HFF-Myc (cell line): ENCODE measurements around the gene TAF4.
"Not testable (repeated sequence)": the region's sequence is repeated elsewhere in the genome, so short reads cannot be mapped to it uniquely, and the experiment has no call there.

Source experiments
- DNase-seq: peaks from one replicate; pipeline ENCODE4 v3.0.0-alpha.2; 2011; ENCODE audit warnings: low read depth; ENCODE audit errors: extremely low read depth
- H3K4me3 ChIP-seq: replicated peaks from 2 replicates; pipeline ENCODE4 v1.5.1; 2011; ENCODE audit warnings: low read depth, mild to moderate bottlenecking, control low read depth, low read length
- TF ChIP-seq, protein P1 (sequence below): IDR thresholded peaks from 2 replicates; pipeline ENCODE4 v1.5.1; 2012; ENCODE audit warnings: mild to moderate bottlenecking, low read depth, low read length, control low read depth; ENCODE audit errors: missing control alignments

TAF4 gene

DNA sequence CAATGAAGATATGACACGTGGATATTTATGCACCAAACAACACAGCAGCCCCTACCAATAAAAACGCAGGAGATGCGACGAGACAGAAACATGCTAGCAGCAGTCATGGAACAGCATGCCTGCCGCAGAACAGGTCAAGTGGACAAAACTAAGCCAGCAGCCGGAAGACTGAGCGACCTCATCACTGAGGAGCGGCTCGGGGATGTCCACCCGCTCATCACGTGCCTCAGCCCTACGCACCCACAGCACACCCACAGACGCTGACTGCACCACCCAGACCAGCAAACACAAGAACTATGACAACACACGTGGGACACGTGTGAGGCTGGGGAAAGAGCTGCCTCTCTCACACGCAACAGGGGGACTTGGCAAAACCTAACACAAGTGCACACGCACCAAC is 81.7 kb downstream of the TAF4 start:
- no peak for DNase-seq
- no peak overlapping the region for H3K4me3 ChIP-seq
- TF ChIP-seq, protein P1, sequence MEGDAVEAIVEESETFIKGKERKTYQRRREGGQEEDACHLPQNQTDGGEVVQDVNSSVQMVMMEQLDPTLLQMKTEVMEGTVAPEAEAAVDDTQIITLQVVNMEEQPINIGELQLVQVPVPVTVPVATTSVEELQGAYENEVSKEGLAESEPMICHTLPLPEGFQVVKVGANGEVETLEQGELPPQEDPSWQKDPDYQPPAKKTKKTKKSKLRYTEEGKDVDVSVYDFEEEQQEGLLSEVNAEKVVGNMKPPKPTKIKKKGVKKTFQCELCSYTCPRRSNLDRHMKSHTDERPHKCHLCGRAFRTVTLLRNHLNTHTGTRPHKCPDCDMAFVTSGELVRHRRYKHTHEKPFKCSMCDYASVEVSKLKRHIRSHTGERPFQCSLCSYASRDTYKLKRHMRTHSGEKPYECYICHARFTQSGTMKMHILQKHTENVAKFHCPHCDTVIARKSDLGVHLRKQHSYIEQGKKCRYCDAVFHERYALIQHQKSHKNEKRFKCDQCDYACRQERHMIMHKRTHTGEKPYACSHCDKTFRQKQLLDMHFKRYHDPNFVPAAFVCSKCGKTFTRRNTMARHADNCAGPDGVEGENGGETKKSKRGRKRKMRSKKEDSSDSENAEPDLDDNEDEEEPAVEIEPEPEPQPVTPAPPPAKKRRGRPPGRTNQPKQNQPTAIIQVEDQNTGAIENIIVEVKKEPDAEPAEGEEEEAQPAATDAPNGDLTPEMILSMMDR, result no peak

DNA sequence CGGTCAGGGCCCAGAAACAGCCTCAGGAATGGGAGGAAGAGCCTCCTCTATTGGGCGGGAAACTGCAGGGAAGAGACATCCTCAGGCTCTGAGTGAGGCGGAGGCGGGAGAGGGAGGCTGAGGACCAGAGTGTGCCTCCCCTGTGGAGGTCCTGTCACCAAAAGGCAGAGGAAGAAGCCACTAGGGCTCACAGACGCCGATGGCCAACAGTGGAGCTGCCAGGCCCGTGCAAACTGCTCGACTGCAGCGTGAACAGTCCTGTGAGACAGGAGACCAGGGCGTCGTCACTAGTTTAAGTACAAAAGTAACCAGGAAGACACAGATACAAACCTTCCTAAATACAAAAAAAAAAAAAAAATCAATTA is 82.7 kb downstream of the TAF4 start:
- TF ChIP-seq, protein P1, result no peak
- no peak for DNase-seq
- H3K4me3 ChIP-seq, result no peak overlapping the region

- TF ChIP-seq, protein P1, result no peak
- DNase-seq, result no peak
- no peak overlapping the region for H3K4me3 ChIP-seq
Observed at GRCh38 chr20:61982191-61982950, 83.3 kb downstream of the TAF4 start.

- not testable (repeated sequence) for DNase-seq, H3K4me3 ChIP-seq
Observed at GRCh38 chr20:61981691-61982090, 84.0 kb downstream of the TAF4 start.

DNA sequence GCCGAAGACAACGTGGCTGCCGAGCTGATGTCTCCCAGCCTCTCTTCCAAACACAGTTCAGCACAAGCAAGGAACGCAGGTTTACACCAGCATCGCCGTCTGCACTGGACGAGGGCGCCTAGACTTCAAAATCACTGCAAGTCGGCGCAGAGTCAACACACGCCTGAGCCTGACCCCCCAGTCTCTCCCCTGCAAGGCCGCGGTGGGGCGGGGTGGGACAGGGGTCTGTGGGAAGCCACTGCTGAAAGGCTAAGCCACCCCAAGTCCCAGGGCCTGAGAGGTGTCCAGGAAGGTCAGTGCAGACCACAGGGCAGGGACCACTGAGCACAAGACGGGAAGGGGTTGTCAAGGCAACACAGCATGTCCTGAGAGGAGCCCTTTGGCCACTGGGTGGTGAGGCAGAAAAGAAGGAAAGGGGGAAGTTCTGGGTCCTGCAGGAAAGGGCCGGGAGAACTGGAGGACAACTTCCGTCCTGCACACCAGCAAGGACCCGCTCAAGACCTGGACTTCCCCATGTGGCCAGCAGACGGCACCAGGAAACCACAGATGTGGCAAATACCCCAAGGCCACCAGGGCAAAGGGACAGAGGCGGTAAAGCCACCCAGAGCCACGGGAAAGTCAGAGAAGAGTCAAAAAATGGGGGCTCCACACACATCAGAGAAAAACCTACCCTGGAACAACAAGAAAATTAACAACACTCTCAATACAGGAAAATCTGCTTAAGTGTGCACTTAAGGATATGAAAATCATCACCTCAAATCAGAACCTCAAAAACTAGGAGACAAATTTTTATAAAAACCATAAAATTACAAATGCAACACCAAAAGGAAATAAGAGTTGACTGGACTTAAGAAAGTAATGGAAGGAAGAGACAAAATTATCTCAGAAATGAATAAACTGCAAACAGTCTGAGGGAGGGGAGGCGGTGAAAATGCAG is 84.8 kb downstream of the TAF4 start:
- TF ChIP-seq, protein P1, result peak; percentile 48
- peak; percentile 6 for DNase-seq
- no peak overlapping the region for H3K4me3 ChIP-seq

DNA sequence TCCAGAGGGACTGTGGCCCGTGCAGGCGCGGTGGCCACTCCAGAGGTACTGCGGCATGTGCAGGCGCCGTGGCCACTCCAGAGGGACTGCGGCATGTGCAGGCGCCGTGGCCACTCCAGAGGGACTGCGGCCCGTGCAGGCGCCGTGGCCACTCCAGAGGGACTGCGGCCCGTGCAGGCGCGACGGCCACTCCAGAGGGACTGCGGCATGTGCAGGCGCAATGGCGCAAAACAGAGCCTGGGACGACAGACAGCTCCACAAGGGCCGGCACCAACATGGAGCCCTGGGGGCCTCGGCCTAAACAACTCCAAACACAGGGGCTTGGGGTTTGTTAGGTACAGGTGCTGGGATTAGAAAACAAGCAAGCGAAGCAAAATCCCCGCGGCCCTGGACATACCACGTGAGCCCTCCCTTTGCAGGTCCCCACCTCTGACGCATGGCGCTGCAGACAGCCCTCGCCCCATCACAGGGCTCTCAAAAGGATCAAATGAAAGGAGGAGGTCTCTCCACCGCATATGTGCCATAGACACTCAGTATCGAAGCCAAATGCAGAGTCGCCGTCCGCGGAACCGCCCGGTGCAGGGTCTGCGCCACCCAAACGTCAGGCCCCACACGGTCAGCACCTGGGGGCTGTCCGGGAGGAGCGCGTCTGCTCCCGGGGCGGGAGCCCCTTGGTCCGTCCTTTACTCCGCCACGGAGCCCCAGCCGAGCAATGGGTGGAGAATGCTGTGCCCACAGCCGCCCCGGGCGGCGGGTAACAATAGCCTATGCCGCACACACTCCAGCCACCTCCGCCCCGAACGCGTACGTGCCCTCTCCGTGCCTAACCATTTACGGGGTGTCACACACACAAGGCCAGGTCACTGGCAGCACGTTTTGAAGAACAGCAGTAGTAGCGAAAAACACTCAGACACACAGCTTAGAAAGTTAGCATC is 85.7 kb downstream of the TAF4 start:
- TF ChIP-seq, protein P1, result no peak
- DNase-seq, result no peak
- H3K4me3 ChIP-seq, result no peak overlapping the region
